GM21737 (cell line): ENCODE results near the gene OST4.
A peak's percentile ranks its signal among the peaks of the same experiment; 100 is the strongest.
"Not testable (repeated sequence)": the region's sequence is repeated elsewhere in the genome, so short reads cannot be mapped to it uniquely, and the experiment has no call there.

Experiments used
- ATAC-seq: cut with Tn5 transposase; IDR thresholded peaks from one replicate; pipeline ENCODE4 v1.9.1; 2021; ENCODE audit warnings: mild to moderate bottlenecking, moderate library complexity; ENCODE audit not compliant: unreplicated experiment

The OST4 gene

GRCh38 chr2:27071277-27071989, at the start of gene OST4:
TSS of gene OST4 (minus strand) at chr2:27071654.
- peak; percentile 83 for ATAC-seq

GRCh38 chr2:27119330-27119670, 47.8 kb upstream of the OST4 start:
- not testable (repeated sequence) for ATAC-seq

- ATAC-seq = no peak
Measured at GRCh38 chr2:27118525-27119329, 47.3 kb upstream of the OST4 start, which contains the start of gene CGREF1. TSS of gene CGREF1 (minus strand) at chr2:27119128. CDS start at chr2:27104366, 14,762 bp downstream.

GRCh38 chr2:27117995-27118524, 46.6 kb upstream of the OST4 start:
- ATAC-seq = no peak

GRCh38 chr2:27115519-27115918, 44.1 kb upstream of the OST4 start:
- ATAC-seq = no peak

- ATAC-seq = not testable (repeated sequence)
Measured at GRCh38 chr2:27111392-27112078, 40.1 kb upstream of the OST4 start.

- not testable (repeated sequence) for ATAC-seq
Measured at GRCh38 chr2:27110603-27111352, 39.3 kb upstream of the OST4 start.

- no peak for ATAC-seq
Measured at GRCh38 chr2:27109083-27109482, 37.6 kb upstream of the OST4 start.

- ATAC-seq = no peak
Measured at GRCh38 chr2:27108221-27108620, 36.8 kb upstream of the OST4 start.

- ATAC-seq = no peak
Measured at GRCh38 chr2:27105981-27106380, 34.5 kb upstream of the OST4 start.

GRCh38 chr2:27102329-27102728, 30.9 kb upstream of the OST4 start:
- no peak for ATAC-seq

- ATAC-seq = no peak
Measured at GRCh38 chr2:27100036-27100435, 28.6 kb upstream of the OST4 start.

- ATAC-seq = no peak
Measured at GRCh38 chr2:27099334-27099955, 28.0 kb upstream of the OST4 start.

- no peak for ATAC-seq
Measured at GRCh38 chr2:27097341-27097740, 25.9 kb upstream of the OST4 start.

GRCh38 chr2:27096748-27097297, 25.4 kb upstream of the OST4 start:
- ATAC-seq = no peak

- no peak for ATAC-seq
Measured at GRCh38 chr2:27095745-27096651, 24.5 kb upstream of the OST4 start.

- ATAC-seq = no peak
Measured at GRCh38 chr2:27095427-27095744, 23.9 kb upstream of the OST4 start.

GRCh38 chr2:27094353-27094984, 23.0 kb upstream of the OST4 start:
- no peak for ATAC-seq
